Articular chondrocyte of knee joint (primary cell): Measurements from ENCODE around the gene CCDC127. TPM values are rescaled to one million over a fixed set of nuclear protein-coding genes. Genes with fewer than 3 reads are reported as not detected.

Experiments used
- total RNA-seq: library from RNA; depleted of rRNA; stranded (reverse); fragments of >200 nt; gene quantifications from 2 replicates; pipeline ENCODE4 v1.2.3, GENCODE V29; 2012

CCDC127 gene, protein sequence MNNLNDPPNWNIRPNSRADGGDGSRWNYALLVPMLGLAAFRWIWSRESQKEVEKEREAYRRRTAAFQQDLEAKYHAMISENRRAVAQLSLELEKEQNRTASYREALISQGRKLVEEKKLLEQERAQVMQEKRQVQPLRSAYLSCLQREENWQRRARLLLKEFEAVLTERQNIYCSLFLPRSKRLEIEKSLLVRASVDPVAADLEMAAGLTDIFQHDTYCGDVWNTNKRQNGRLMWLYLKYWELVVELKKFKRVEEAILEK
- 8.1 and 8.2 TPM in 2 replicates for total RNA-seq

DNA sequence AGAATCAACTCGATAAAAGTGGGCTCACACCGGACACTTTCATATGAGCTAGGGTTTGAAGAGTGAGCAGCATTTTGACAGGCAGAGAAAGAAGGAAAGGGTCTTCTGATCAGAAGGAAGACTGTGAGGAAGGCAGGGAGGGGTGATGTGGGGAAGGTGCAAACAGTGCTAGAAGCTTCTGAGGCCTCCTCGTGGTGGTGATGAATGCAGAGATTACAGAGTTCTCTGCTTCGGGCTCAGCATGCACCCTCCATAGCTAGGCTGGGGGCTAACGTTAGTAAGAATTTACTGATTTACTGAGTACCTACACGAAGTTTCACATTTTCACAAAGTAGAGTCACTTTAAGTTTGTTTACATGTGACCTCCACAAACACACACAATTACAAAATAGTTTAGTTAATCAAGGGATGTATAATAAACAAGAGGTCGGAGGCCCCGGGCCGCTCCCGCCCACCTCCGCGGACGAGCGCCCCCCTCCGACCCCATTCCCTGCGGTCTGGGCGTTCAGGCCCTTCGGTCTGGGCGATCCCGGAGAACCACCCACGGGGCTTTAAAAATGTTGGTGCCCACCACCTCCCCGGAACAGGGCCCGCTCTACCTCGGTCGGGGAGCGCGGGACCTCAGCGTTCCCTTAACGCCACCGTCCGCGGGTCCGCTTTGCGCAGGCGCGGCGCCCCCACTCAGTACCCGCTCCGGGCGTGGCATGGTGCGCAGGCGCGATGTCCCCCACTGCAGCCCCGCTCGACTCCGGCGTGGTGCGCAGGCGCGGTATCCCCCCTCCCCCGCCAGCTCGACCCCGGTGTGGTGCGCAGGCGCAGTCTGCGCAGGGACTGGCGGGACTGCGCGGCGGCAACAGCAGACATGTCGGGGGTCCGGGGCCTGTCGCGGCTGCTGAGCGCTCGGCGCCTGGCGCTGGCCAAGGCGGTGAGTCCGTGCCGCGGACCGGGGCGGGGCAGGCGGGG, at the start of gene CCDC127, which contains the start of gene SDHA:
Gene CCDC127, minus strand, starts transcription at position 660 of the 963 bp plus-strand sequence. CDS start 1,304 bp downstream, outside the sequence.
Gene SDHA, plus strand, starts transcription at position 827 of the 963 bp plus-strand sequence. Its CDS starts 36 bp downstream, at position 863.

DNA sequence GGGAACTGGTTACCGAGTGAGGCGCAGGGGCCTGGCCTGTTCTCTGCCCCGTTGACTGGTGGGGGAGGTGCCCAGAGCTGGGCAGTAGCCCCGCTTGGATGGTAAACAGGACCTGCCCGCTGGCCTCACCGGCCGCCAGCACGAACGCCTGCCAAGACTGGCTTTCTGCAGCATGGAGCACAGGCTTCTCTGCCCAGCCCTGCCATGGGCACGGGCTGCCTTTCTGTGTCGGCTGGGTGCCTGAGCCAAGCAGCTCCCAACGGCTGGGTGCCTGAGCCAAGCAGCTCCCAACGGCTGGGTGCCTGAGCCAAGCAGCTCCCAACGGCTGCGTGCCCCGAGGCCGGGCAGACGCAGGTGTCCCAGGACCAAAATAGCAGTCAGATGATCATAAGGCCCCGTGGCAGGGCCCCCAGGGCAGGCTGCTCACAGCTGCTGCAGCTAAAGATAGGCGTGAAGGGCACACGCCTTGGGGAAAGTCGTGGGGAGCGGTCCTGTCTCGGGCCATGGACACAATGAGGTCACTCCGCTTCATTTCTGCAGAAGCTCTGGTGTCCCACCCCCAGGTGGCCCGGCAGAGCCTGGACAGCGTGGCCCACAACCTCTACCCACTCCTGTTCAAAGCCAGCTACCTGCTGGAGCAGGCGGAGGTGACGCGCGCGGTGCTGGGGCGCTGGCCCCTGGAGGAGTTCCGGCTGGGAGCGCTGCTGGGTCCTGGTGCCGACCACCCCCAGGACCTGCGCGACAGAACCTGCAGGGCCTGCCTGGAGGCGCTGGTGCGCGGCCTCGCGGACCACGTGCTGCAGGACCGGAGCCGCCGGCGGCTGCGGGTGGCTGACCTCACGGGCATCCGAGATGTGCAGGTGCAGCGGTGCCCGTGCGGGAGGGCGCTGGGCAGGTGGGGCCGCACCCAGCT, 26.7 kb downstream of the CCDC127 start, which contains the start of gene LRRC14B:
Gene LRRC14B, plus strand, starts transcription at position 460 of the 913 bp plus-strand sequence. Its CDS starts 44 bp downstream, at position 504.

Other genes starting within 250 kb of the CCDC127 start
- under 0.01 TPM in 2 replicates for gene PLEKHG4B, start 126.0 kb downstream of the CCDC127 start, total RNA-seq
- gene LRRC14B, start 26.7 kb downstream of the CCDC127 start, total RNA-seq, result not detected in 2 replicates
- 95.6 and 112 TPM in 2 replicates for gene SDHA, start 167 bp upstream of the CCDC127 start, total RNA-seq
- 68.6 and 81.8 TPM in 2 replicates for gene PDCD6, start 53.5 kb upstream of the CCDC127 start, total RNA-seq
- gene AHRR, start 103.6 kb upstream of the CCDC127 start, total RNA-seq, result 20.1 and 21.1 TPM in 2 replicates
- gene EXOC3, start 225.0 kb upstream of the CCDC127 start, total RNA-seq, result 37.1 and 37.9 TPM in 2 replicates